GM12872 (cell line): ENCODE data around the gene NISCH.

Source experiments
- TF ChIP-seq, protein P1 (sequence below): IDR thresholded peaks from 3 replicates; pipeline ENCODE4 v1.5.1; 2011; ENCODE audit warnings: low read depth, mild to moderate bottlenecking, low read length, moderate library complexity; ENCODE audit not compliant: insufficient read depth

The NISCH gene

DNA sequence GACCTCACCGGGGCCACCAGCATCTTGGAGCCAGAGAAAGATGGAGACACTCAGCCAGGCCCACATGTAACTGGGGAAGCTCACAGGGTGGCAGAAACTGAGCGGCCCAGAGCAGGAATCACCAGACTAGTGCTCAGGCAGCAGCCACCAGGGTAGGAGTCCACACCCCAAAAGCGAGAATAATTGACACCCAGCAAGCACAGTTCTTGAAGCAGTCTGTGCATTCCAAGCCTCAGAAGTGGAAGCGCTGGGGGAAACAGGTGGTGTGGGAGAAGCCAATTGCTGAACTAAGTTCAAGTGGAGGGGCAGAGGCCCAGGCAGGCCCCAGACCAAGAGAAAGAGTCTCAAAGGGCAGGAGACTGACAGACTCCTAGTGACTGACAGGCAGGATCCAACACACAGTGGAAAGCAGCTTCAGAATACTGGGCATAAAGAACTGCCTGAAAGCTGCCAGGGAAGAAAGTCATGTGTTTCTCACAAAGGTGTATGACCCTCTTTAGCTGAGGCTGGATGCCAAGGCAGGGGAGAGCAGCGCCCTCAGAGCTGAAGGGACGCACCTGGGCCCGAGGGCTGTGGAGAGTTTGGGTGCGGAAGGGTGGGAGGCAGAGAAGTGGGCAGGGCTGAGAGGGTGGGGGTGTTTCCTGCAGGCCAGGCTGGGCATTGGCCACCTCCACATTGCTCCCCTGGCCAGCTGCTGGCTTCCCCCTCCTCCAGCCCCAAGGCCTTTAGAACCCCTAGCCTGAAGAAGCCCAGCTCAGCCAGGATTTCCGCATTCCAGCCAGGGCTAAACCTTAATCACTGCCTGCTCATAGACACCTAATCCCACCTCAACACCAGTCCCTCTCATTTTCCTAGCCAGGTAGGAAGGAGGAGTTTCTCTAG, 70.5 kb downstream of the NISCH start:
- TF ChIP-seq, protein P1, sequence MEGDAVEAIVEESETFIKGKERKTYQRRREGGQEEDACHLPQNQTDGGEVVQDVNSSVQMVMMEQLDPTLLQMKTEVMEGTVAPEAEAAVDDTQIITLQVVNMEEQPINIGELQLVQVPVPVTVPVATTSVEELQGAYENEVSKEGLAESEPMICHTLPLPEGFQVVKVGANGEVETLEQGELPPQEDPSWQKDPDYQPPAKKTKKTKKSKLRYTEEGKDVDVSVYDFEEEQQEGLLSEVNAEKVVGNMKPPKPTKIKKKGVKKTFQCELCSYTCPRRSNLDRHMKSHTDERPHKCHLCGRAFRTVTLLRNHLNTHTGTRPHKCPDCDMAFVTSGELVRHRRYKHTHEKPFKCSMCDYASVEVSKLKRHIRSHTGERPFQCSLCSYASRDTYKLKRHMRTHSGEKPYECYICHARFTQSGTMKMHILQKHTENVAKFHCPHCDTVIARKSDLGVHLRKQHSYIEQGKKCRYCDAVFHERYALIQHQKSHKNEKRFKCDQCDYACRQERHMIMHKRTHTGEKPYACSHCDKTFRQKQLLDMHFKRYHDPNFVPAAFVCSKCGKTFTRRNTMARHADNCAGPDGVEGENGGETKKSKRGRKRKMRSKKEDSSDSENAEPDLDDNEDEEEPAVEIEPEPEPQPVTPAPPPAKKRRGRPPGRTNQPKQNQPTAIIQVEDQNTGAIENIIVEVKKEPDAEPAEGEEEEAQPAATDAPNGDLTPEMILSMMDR: no peak

DNA sequence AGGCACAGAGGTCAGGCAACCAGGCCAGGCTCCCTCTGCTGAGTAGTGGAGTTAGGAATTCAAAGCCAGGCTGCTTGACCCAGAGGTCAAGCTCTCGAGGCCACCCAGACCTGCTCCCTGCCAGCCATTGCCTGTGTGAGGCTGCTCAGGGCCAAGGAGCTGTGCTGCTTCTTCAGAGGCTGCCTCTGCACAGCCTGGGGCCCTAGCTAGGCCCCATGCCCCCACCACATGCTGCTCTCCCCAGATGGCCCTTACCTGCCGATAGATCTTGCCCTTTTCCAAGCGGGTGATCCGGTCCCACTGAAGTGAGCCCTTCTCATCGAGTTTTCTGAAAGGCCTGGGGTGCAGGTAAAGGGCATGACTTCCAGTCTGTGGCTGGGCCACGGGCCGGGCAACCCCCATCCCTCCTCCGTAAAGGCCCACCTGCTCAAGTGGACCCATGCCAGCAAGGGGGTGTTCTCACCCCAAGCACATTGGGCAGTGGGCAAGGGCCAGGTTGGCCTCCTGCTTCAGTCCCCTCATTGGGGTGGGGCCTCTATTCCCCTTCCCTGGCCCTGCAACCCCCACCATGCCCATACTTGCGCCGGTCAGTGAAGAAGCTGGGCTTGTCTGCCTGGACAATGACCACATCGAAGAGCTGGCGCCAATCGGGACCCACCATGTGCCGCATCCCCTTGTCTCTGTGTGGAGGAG, 71.8 kb downstream of the NISCH start:
- TF ChIP-seq, protein P1: no peak

DNA sequence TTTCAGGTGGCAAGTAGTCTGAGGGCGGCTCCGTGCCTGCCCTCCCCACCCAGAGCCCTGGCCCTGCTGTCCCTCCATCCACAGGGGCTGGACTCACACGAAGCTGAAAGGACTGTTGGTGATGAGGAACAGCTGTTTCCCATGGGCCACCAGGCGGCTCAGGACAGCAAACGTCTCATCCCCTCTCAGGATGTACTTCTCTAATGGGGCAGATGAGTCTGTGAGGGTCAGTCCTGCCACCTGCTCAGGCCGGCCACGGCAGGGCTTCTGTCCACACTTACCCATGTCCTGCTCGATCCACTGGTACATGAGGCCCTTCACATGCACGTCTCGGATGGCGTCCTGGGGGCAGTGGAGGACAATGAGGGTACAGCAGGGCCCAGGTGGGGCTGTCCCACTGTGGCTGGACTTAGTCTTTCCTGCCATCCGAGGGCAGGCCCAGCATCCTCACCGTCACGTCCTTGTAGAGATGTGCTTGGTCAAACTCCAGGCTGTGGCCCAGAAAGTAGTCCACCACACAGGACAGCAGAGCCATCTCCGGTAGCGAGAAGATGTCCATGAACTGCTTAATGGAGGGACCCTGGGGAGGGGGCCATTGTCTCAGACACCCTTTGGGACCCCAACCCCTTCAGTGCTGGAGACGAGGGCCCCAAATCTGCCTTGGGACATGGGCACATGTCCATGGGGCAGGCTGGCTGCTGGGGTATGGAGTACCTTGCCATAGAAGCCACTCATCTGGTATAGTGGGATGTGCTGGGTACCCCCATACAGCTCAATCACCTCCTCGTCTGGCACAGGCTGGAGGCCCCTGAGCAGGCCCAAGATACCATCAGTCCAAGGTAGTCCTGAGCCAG, 72.6 kb downstream of the NISCH start:
- TF ChIP-seq, protein P1: no peak

DNA sequence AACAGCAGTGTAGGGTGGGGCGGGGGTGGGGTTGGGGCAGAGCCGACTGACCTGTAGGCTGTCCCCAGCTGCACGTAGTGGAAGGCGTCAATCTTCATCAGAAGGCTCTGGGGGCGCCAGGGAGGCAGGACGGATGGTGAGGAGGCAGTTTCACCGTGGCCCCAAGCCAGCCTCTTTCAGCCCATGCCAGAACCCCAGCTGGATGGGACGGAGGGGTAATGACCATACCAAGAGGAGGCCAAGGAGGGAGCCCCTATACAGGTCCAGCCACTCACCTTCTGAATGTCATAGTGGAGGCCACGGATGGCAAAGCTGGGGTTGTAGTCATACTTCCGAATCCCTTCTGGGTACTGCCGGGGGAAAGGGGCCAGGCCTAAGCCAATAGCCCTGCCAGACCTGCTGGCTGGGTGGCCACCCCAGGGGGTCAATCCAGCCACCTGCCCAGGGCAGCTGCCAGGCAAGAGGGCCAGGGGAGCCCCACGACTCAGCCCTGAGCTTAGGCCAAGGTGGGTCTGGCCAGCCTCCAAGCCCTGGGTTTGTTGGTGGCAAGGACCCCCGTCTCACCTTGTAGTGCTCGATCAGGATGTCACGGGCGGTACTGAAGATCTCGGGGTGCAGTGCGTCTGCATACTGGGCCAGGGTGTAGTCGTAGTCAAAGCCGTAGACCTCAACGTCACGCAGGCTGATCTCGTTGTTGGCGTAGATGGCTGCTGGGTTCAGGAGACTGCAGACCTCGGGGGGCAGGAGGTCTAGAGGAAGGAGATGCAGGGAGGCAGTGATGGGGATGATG, 73.4 kb downstream of the NISCH start:
- TF ChIP-seq, protein P1: no peak

DNA sequence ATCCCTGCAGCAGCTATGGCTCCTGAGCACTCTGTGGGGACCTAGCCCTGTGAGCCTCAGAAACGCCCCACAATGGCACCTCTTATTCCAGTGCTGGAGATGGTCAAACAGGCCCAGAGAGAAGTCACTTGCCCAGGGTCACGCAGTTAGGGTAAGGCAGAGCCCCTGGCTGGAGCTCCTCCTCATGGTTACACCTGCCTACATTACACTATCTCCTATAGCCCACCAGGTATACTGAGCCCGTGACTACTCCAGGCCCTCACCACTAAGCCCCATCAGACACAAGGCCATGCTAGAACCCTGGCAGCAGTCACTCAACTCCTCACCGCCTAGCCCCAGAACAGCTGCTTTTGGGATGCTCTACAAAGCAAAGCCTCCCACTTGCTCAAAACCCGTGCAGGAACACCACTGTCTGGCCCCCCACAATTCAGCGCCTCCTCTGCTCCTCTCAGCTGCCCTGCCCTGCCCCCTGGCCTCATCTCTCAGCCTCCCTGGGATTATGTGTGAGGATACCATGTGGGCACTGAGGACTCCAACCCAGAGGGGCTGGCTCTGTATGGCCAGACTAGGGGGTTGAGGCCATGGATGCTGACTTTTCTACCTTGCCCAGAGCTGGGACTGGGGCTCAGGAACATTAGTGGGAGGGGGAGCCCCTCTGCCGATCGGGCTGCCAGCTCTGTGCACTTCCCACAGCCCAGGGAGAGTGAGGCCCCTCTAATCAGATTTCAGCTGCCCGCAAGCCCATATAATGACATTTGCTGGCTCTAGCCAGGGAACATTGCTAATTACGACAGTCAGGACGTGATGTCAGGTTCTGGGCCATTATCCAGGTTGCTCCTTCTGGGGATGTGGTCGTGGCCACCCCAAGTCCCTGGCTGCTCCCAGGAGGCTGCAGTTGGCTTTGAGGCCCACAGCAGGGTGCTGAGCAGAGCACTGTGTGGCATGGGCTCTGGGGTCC, 74.3 kb downstream of the NISCH start:
- TF ChIP-seq, protein P1: no peak

DNA sequence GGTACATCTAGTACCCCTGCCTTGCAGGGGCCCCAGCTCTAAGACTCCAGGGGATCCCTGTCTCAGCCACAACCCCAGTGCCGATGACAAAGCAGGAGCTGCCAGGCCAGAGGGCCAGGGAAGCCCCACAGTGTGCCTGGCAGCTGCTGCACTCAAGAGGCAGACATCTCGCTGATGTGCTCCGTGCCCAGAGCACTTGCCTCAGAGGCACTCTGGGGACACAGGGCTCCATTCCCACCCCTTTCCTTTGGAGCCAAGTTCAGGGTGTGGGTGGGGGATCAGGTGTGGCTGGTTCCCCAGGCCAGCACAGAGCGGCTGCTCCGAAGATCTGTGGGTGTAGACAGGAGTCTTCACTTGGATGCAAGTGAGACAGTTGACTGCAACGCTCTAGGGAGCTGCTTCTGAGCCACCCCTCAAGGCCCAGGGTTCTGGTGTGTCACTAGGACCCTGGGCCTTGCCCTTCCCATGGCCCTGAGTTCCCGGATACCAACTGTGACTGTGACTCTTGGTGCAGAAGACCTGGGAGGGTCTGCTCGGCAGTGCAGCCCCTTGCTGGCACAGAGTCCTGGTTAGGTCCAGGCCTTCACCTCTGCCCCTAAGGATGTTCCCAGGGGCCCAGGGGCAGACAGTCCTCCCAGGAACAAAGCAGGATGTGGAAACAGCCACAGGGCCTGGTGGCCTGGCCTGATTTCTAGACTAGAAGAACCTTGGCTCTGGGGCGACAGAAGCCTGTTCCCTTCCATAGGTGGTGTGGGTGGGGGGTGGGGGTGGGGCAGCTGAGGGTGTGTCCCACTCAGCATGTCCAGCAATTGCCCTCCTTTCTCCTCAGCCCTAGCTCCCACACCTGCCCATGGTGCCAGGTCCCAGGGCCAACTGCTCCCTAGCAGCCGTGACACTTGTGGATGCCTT, 75.8 kb downstream of the NISCH start:
- TF ChIP-seq, protein P1: no peak
